GM19455 (cell line): ENCODE results near the gene DEFB123.

ENCODE experiments used
- ATAC-seq: cut with Tn5 transposase; IDR thresholded peaks from one replicate; pipeline ENCODE4 v1.9.1; 2021; ENCODE audit not compliant: unreplicated experiment

Gene DEFB123

GRCh38 chr20:31473331-31474096 is 33.1 kb downstream of the DEFB123 start:
- ATAC-seq, result peak; percentile 24

GRCh38 chr20:31474097-31474436 is 33.6 kb downstream of the DEFB123 start:
- ATAC-seq, result peak; percentile 69

GRCh38 chr20:31474758-31475427 is 34.5 kb downstream of the DEFB123 start, which contains the start of the genes DEFB124 and REM1:
Gene DEFB124 (minus strand): TSS chr20:31475127. CDS start chr20:31473013, 2,114 bp downstream.
Gene REM1 (plus strand): TSS chr20:31475288. CDS start chr20:31476446, 1,158 bp downstream.
- no peak for ATAC-seq

GRCh38 chr20:31475472-31476293 is 35.3 kb downstream of the DEFB123 start:
- ATAC-seq, result no peak

- ATAC-seq, result no peak
Measured at GRCh38 chr20:31476294-31476585, 35.8 kb downstream of the DEFB123 start.

- ATAC-seq, result no peak
Measured at GRCh38 chr20:31476643-31477215, 36.3 kb downstream of the DEFB123 start.

- ATAC-seq, result no peak
Measured at GRCh38 chr20:31484001-31484400, 43.6 kb downstream of the DEFB123 start.

GRCh38 chr20:31485450-31486339 is 45.3 kb downstream of the DEFB123 start:
- no peak for ATAC-seq

GRCh38 chr20:31488115-31488514 is 47.7 kb downstream of the DEFB123 start:
- no peak for ATAC-seq

GRCh38 chr20:31489152-31489551 is 48.7 kb downstream of the DEFB123 start:
- ATAC-seq, result no peak

- ATAC-seq, result no peak
Measured at GRCh38 chr20:31490752-31491151, 50.3 kb downstream of the DEFB123 start.

GRCh38 chr20:31494131-31494530 is 53.7 kb downstream of the DEFB123 start:
- no peak for ATAC-seq

- no peak for ATAC-seq
Measured at GRCh38 chr20:31496761-31497295, 56.4 kb downstream of the DEFB123 start.

GRCh38 chr20:31497838-31498540 is 57.6 kb downstream of the DEFB123 start:
- no peak for ATAC-seq
